Tibial artery (tissue), 4 donors: Measurements from ENCODE around the gene EPHA8.

Experiments used
- DNase-seq, 2 donors: peaks; one replicate each; pipeline ENCODE4 v3.0.0-alpha.2; 2019
- H3K27ac ChIP-seq, 2 donors: fragments of 200-600 bp; sonication (generic) in 1 of 2; 1 replicate in 1 of 2; 2 replicates in 1 of 2; pipeline ENCODE4 v1.5.1; 2018 to 2019; ENCODE audit warnings: mild to moderate bottlenecking in 1 of 2
- H3K27me3 ChIP-seq, 2 donors: fragments of 200-600 bp; sonication (generic) in 1 of 2; one replicate each; pipeline versions ENCODE4 v1.5.1 to v1.6.0; 2016 to 2019
- H3K36me3 ChIP-seq, 3 donors: fragments of 200-600 bp; sonication (generic) in 2 of 3; one replicate each; pipeline ENCODE4 v1.5.1; 2016 to 2019; ENCODE audit warnings: mild to moderate bottlenecking in 2 of 3
- H3K4me1 ChIP-seq, 4 donors: fragments of 200-600 bp; sonication (generic) in 2 of 4; 1 replicate in 3 of 4; 2 replicates in 1 of 4; pipeline ENCODE4 v1.5.1; 2016 to 2019
- H3K4me3 ChIP-seq, 2 donors: fragments of 200-600 bp; sonication (generic) in 1 of 2; 1 replicate in 1 of 2; 2 replicates in 1 of 2; pipeline ENCODE4 v1.5.1; 2018 to 2019; ENCODE audit warnings: mild to moderate bottlenecking in 2 of 2
- H3K9me3 ChIP-seq, 3 donors: fragments of 200-600 bp; sonication (generic) in 1 of 3; one replicate each; pipeline ENCODE4 v1.5.1; 2016 to 2019
- CTCF ChIP-seq, 2 experiments: fragments of 200-600 bp in 1 of 2; fragments of 450-650 bp in 1 of 2; IDR thresholded peaks; one replicate each; pipeline ENCODE4 v1.5.1; 2017 to 2019; ENCODE audit warnings: antibody characterized with exemption in 2 of 2, mild to moderate bottlenecking in 1 of 2, moderate library complexity in 1 of 2
- intact Hi-C: fragments of 100-400 bp; cut with DNase I; formaldehyde crosslinking; loops from one replicate; pipeline ENCODE4 v1.15.0; 2023; ENCODE audit warnings: low total_unique reads

The EPHA8 gene

DNA sequence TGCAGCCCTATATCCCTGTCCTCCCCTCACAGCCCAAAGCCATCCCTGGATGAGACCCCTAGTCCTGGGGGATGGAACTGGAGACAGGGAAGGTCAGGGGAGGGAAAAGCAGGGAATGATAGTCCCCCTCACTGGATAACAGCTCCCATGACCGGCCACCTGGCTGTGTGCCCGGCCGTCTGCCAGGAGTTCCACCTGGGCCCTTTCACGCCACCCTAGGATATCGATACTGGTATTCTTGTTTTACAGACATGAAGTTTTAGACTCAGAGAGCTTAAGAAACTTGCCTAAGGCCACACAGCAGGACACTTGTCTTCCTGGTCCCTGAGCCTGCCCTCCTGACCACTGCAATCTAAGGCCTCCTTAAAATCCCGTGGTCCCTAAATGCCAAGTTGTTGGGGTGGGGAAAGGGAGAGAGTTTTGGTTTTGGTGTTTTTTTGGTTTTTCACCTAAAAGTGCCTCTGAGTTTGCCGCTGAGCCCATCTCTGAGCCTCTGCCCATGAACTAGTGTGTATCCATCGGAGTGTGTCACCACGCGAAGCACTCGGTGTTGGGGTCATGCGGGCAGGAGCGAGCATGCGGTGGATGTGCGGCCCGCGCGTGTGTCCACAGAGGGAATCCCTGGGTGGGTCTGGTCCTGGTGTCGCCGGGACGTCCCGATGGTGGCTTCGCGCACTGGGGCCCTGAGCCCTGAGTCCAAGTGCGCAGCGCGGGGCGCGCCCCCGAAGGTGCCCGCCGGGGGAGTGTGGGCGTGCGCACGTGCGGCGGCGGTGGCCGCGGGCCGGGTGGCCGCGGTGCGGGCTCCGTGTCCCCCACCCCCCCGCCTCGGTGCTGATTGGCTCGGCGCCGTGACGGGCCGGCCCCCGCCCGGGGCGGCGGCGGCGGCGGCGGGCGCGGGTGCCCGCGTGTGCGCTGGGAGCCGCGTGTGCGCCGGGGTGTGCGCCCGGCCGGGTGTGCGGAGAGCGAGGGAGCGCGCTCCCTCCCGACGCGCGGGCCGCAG lies at the start of gene EPHA8:
EPHA8 (plus strand) TSS at position 906 of the 1,000 bp plus-strand sequence. CDS start 147 bp downstream, outside the sequence.
- Histone ChIP-seq H3K4me3 (no peak within 1 kb of the TSS), H3K4me1 (peaks cover 0 to 11% (median 5%) of the 10 kb centered on the region in 4 donors), H3K36me3 (no peaks in the 10 kb centered on the region), H3K27ac (no peak within 1 kb of the TSS), H3K9me3 (no peaks in the 10 kb centered on the region), H3K27me3 (peaks cover 0 to 90% of the 10 kb centered on the region in 2 donors)
- DNase-seq: no peak
- no peak for TF ChIP-seq CTCF (IDR thresholded peaks at IDR 0.05)
- intact Hi-C loops: no loop called here

DNA sequence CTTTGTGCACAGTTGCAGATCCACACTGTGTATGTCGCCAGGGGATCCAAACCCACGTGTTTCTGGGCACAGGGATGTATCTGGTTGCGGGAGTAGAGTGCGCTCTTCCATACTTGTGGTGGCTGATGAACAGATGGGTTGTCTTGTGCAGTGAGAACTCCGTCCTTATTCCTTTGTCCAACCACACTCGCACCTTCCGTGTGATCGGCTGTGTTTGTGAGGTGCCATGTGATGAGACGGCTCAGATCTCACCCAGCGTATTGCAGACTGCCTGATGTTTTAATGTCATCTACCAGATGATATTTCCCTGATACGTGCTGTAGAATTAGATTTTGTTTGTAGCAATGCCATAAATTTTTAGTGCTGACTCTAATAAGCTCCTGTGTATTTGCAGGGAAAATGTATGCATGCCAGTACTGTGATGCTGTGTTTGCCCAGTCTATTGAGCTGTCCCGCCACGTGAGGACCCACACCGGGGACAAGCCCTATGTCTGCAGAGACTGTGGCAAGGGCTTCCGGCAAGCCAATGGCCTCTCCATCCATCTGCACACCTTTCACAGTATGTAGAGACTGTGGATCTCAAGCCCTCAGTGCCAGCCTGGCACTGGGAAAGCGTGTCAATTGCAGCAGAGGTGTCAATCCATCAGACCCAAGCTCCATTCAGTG lies 46.2 kb upstream of the EPHA8 start:
- peaks cover 0 to 5% (median 2%) of the 10 kb centered on the region in 4 donors for H3K4me1 ChIP-seq
- H3K9me3 ChIP-seq: no peaks in the 10 kb centered on the region
- no peak for DNase-seq
- peaks cover 89 to 100% (median 97%) of the 10 kb centered on the region in 3 donors for H3K36me3 ChIP-seq
- H3K4me3 ChIP-seq: no peak overlapping the region
- H3K27me3 ChIP-seq: no peaks in the 10 kb centered on the region
- intact Hi-C loops: no loop called here
- no peak overlapping the region for H3K27ac ChIP-seq
- TF ChIP-seq CTCF (IDR thresholded peaks at IDR 0.05): no peak

- H3K4me1 ChIP-seq: peaks cover 0 to 3% (median 0%) of the 10 kb centered on the region in 4 donors
- peaks cover 86 to 100% (median 96%) of the 10 kb centered on the region in 3 donors for H3K36me3 ChIP-seq
- no peaks in the 10 kb centered on the region for H3K9me3 ChIP-seq
- intact Hi-C loops: no loop called here
- H3K4me3 ChIP-seq: no peak overlapping the region
- no peak for DNase-seq
- peak overlapping the region in 1 of 2 donors; percentile 12 for H3K27ac ChIP-seq
- TF ChIP-seq CTCF (IDR thresholded peaks at IDR 0.05): no peak
- H3K27me3 ChIP-seq: no peaks in the 10 kb centered on the region
These were observed 45.3 kb upstream of the EPHA8 start for GRCh38 chr1:22517956-22518355.

- TF ChIP-seq CTCF (IDR thresholded peaks at IDR 0.05): no peak
- Histone ChIP-seq H3K9me3 (no peaks in the 10 kb centered on the region), H3K4me3 (no peak overlapping the region), H3K36me3 (peaks cover 85 to 100% (median 93%) of the 10 kb centered on the region in 3 donors), H3K27ac (peak overlapping the region in 1 of 2 donors; percentile 12), H3K27me3 (no peaks in the 10 kb centered on the region), H3K4me1 (peaks cover 0 to 3% (median 0%) of the 10 kb centered on the region in 4 donors)
- intact Hi-C loops: no loop called here
- DNase-seq: no peak
These were observed 44.9 kb upstream of the EPHA8 start for GRCh38 chr1:22518379-22518778.

- no peaks in the 10 kb centered on the region for H3K9me3 ChIP-seq
- intact Hi-C loops: loop anchor here (10.0 kb wide), 1 partner anchor 66 kb away; the partner anchor contains the start of gene ZBTB40
- H3K27ac ChIP-seq: no peak overlapping the region
- no peaks in the 10 kb centered on the region for H3K27me3 ChIP-seq
- H3K4me1 ChIP-seq: no peaks in the 10 kb centered on the region
- DNase-seq: no peak
- H3K36me3 ChIP-seq: peaks cover 87 to 100% (median 92%) of the 10 kb centered on the region in 3 donors
- no peak overlapping the region for H3K4me3 ChIP-seq
- TF ChIP-seq CTCF (IDR thresholded peaks at IDR 0.05): no peak
These were observed 42.4 kb upstream of the EPHA8 start for GRCh38 chr1:22520871-22521270.
